ENCODE results near the gene MROH8.
"Not testable (repeated sequence)": the region's sequence is repeated elsewhere in the genome, so short reads cannot be mapped to it uniquely, and the experiment has no call there.

MROH8 gene

DNA sequence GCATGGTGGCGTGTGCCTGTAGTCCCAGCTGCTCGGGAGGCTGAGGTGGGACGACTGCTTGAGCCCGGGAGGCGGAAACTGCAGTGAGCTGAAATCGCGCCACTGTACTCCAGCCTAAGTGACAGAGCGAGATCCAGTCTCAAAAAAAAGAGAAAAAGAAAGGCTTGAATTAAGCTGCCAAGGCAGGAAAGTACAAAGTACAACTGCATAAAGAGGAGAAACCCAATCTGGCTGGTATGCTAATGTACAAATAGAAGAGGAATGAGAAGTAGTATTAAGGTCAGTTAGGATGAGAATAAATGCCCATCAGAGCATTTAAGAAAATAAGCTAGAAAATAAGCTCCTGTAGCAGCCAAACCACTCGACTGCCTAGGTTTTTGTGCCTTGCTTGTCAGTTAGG lies 23.4 kb downstream of the MROH8 start:
- FAIRE-seq (no peak), DNase-seq (ENCODE audit: insufficient read length, low spot score) (no peak)
- no peak for TF ChIP-seq POLR2A (IDR thresholded peaks at IDR 0.05; ENCODE audit: low read depth, low read length)

DNA sequence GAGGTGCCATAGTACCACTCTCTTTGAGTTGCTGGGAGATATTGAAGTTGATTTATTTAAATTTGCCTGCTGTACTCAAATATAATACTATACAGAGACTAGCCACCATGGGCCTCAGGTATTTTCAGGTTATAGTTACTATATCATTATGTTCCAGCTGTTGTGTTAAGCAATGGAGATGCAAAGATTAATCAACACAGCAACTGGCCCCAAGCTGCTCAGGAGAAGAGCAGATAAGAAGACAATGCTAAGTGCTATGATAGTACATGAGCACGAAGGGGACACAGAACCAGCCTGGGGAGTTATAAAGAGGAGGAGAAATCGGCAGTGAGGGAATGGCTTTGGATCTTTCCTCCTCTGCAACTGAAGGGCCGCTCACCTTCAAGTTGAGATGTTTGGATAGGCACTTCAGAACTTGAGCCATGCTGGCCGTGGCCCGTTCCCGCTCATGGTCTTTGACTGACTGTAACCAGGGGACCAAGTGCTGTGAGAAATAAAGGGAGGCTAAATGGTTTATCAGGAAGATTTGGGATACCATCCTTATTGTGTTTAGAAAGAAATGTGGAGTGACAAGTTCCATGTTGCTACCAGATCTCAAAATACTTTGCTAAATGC lies 24.6 kb downstream of the MROH8 start:
- FAIRE-seq (no peak), DNase-seq (ENCODE audit: insufficient read length, low spot score) (no peak)
- no peak for TF ChIP-seq POLR2A (IDR thresholded peaks at IDR 0.05; ENCODE audit: low read depth, low read length)

DNA sequence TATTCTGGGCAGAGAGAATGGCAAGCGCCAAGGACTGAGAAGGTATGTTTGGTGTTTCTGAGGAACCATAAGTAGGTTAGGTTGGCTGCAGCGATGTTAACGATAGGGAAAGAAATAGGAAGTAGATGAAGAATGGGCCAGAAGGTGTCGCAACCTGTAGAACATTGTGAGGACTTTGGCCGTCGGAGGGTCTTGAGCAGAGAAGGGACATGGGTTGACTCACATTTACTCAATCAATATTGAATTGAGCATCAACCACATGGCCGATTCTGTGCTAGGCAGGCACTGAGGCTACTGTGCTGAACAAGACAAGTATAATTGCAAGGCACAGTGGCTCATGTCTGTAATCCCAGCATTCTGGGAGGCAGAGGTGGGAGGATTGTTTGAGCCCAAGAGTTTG lies 27.1 kb downstream of the MROH8 start:
- TF ChIP-seq POLR2A (IDR thresholded peaks at IDR 0.05; ENCODE audit: low read depth, low read length), result no peak
- no peak for FAIRE-seq
- no peak for DNase-seq (ENCODE audit: insufficient read length, low spot score)

DNA sequence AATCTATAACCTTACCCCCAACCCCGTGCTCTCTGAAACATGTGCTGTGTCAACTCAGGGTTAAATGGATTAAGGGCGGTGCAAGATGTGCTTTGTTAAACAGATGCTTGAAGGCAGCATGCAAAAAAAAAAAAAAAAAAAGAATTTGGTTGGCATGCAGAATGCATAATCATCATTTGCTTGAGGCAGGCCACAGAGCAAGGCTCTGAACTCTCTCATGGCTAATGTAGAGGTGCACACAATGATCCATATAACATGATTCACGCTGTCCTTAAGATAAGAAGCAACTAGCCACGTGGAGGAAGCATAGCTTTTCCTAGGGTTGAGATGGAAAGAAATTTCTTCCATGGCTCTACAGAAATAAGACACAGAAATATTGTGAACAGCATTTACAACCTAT lies 27.8 kb downstream of the MROH8 start:
- DNase-seq (ENCODE audit: insufficient read length, low spot score) (no peak), FAIRE-seq (no peak)
- no peak for TF ChIP-seq POLR2A (IDR thresholded peaks at IDR 0.05; ENCODE audit: low read depth, low read length)

DNA sequence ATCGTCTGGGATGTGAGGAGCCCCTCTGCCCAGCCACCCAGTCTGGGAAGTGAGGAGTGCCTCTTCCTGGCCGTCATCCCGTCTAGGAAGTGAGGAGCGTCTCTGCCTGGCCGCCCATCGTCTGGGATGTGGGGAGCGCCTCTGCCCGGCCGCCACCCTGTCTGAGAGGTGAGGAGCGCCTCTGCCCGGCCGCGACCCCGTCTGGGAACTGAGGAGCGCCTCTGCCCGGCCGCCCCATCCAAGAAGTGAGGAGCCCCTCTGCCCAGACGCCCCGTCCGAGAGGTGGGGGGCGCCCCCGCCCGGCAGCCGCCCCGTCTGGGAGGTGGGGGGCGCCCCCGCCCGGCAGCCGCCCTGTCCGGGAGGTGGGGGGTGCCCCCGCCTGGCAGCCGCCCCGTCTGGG lies 28.5 kb downstream of the MROH8 start:
- not testable (repeated sequence) for FAIRE-seq

DNA sequence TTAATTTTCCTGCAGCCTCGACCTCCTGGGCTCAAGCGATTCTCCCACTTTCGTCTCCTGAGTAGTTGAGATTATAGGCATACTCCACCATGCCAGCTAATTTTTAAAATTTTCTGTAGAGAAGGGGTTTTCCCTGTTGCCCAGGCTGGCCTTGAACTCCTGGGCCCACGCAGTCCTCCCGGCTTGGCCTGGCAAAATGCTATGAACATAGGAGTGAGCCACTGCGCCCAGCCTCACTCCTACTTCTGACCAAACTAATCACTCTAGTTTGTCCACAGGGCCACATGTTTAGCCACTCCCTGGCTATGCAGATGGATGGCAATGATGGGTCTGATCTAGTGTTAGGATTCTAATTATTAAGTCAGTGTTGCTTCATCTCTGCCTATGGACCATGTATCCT lies 32.1 kb downstream of the MROH8 start:
- no peak for DNase-seq (ENCODE audit: insufficient read length, low spot score)
- no peak for TF ChIP-seq POLR2A (IDR thresholded peaks at IDR 0.05; ENCODE audit: low read depth, low read length)
- no peak for FAIRE-seq

More for the DNA sequence above, 28.5 kb downstream of the MROH8 start:
- not testable (repeated sequence) for DNase-seq (ENCODE audit: insufficient read length, low spot score)

DNA sequence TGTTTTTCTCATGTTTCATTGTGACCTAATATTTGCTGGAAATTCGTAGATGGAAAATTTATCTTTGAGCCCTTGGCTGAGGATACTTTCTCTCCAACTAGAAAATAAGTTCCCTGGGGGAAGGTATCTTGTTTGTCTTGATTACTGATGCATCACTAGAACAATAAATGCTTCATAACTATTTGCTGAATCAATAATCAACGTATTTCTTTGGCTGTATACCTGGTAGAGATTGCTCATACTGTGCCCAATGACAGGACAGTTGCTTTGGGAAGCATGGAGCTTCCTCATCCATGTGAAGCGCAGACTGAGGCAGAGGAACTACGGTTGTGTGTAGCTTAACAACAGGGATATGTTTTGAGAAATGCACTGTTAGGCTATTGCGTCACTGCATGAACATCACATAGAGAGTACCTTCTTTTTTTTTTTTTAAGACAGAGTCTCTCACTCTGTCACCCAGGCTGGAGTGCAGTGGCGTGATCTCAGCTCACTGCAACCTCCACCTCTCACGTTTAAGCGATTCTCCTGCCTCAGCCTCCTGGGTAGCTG lies 34.4 kb downstream of the MROH8 start:
- no peak for TF ChIP-seq POLR2A (IDR thresholded peaks at IDR 0.05; ENCODE audit: low read depth, low read length)
- DNase-seq (ENCODE audit: insufficient read length, low spot score), result no peak
- no peak for FAIRE-seq

DNA sequence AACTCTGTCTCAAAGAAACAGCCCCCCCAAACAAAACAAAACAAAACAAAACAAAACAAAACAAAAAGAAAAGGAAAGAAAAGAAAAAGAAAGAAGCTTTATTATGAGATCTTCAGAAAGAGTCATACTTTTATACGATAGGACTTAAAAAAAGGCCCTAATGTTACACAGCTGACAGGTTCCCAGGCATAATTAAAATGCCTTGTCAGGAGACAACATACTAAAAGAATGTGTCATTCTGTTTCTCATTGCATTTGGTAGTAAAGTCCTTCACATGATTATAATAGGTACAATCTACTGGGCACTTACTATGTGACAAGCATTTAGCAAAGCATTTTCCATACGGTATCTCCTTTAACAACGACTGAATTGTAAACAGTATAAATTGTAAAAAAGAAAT lies 36.6 kb downstream of the MROH8 start:
- DNase-seq (ENCODE audit: insufficient read length, low spot score) (peak; percentile 28), FAIRE-seq (no peak)
- TF ChIP-seq POLR2A (IDR thresholded peaks at IDR 0.05; ENCODE audit: low read depth, low read length), result no peak

DNA sequence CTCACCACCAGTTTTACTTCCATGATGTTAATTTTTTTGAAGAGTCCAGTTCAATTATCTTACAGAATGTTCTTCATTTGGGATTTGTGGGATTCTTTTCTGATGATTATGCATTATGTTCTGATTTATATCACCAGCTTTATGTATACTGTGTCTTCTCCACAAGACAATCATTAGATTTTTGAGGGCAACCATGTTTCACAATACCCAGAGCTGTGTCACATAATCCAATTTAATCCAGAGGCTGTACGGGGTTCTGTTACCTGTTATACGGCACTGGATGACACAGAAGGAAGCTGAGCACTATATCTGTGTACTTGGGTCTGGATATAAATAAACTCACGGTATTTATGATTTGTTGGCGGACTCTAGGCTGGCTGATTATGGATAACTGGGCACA lies 41.8 kb downstream of the MROH8 start:
- no peak for TF ChIP-seq POLR2A (IDR thresholded peaks at IDR 0.05; ENCODE audit: low read depth, low read length)
- FAIRE-seq, result no peak
- DNase-seq (ENCODE audit: insufficient read length, low spot score), result no peak

DNA sequence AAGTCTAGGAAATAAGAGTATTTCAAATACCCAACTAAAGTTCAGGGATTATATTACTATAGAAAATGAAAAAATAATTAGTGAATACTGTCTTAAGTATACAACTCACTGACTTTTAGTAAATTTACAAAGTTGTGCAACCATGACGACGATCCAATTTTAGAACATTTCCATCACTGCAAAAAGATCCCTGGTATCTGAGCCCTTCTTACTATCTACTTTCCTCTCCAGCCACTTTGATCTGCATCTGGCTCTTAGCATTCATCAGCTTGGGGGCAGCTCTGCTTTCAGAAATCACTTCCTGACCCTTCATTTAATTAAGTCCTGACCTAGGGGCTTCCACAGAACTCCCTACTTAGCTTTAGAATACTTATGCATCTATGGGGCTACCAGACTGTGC lies 45.4 kb downstream of the MROH8 start:
- FAIRE-seq (no peak), DNase-seq (ENCODE audit: insufficient read length, low spot score) (no peak)
- TF ChIP-seq POLR2A (IDR thresholded peaks at IDR 0.05; ENCODE audit: low read depth, low read length), result no peak

DNA sequence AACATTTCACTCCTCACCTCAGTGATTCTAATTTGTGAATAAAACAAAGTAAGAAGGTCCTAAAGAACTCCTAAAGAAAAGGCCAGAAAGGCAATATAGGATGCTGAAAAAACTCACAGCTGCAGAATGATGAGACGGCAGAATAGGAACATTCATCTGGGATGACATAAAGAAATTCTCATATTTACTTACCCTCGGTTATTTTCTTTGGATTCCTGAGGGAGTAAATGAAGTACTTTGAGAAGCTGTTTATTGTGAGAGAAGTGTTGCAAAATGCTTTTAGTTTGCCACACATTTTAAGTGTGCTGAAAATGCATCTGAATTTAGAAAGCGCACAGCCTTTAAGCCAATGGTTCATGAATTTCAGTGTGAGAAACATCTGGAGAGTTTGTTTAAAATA lies 47.9 kb downstream of the MROH8 start:
- no peak for TF ChIP-seq POLR2A (IDR thresholded peaks at IDR 0.05; ENCODE audit: low read depth, low read length)
- DNase-seq (ENCODE audit: insufficient read length, low spot score), result no peak
- no peak for FAIRE-seq

DNA sequence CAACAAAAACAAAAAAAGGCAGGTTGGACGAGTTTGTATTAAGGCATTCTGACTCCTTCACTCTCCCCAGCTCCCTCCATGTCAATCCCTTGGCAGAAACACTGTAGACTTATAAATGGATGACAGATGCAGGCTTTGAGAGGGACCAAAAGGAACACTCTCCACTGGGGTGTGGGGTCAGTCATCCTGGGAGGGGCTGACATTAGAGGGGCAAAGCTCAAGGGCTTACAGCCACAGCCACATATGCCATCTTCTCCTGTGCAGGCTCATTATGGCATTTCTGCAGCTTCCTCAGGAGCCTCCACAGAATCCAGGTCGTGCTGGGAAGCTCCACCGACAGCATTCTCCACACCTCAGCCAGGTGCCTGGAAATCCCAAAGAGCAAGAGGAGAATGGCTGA lies 50.5 kb downstream of the MROH8 start:
- DNase-seq (ENCODE audit: insufficient read length, low spot score), result no peak
- TF ChIP-seq POLR2A (IDR thresholded peaks at IDR 0.05; ENCODE audit: low read depth, low read length), result no peak
- FAIRE-seq, result no peak

DNA sequence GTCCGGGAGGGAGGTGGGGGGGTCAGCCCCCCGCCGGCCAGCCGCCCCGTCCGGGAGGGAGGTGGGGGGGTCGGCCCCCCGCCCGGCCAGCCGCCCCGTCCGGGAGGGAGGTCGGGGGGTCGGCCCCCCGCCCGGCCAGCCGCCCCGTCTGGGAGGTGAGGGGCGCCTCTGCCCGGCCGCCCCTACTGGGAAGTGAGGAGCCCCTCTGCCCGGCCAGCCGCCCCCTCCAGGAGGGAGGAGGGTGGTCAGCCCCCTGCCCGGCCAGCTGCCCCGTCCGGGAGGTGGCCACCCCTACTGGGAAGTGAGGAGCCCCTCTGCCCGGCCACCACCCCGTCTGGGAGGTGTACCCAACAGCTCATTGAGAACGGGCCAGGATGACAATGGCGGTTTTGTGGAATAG lies 53.1 kb downstream of the MROH8 start:
- not testable (repeated sequence) for FAIRE-seq; DNase-seq (ENCODE audit: insufficient read length, low spot score)

DNA sequence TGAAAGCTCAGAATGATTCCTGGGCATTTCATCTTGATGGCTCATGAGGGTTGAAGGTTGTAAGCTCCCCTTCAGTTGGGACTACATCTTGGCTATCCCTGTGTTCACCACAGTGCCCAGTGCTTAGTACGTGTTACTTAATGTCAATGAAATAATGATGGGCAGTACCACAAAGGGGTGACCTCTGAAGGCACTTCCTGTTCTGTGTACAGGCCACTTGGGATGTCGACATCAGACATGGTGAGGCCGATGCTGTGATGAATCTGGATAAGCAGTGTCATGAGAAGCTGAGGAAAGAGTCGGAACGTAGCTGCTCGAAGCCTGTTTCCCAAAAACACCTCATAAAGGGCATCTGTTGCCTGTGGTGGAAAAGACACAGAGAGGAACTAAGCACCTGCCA lies 55.9 kb downstream of the MROH8 start:
- DNase-seq (ENCODE audit: insufficient read length, low spot score) (no peak), FAIRE-seq (no peak)
- no peak for TF ChIP-seq POLR2A (IDR thresholded peaks at IDR 0.05; ENCODE audit: low read depth, low read length)

DNA sequence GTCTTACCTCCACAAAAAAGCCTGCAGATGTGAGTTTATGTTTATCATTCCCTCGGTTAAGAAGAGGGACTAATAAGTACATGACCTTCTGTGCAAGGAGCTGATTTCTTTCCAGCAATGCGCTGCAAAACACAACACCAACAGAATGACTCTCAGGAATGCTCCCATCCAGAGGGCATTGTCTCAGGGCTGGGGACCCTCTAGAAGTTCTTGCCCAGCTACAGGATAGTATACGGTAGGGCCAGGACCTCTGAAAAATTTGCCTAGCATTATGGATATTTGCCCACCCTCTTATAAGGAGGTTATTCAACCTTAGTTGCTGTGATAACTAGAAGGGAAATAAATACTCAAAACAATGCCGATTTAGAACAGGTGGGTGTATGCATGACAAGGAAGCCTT lies 58.9 kb downstream of the MROH8 start:
- FAIRE-seq, result no peak
- no peak for TF ChIP-seq POLR2A (IDR thresholded peaks at IDR 0.05; ENCODE audit: low read depth, low read length)
- no peak for DNase-seq (ENCODE audit: insufficient read length, low spot score)
